Measurements from ENCODE around the gene CHD6.

The CHD6 gene

GRCh38 chr20:41390889-41391288, 227.3 kb downstream of the CHD6 start:
- DNase-seq = no peak

- no peak for DNase-seq
Measured at GRCh38 chr20:41387444-41387851, 230.7 kb downstream of the CHD6 start.

- no peak for DNase-seq
Measured at GRCh38 chr20:41386502-41387427, 231.4 kb downstream of the CHD6 start.

- DNase-seq = no peak
Measured at GRCh38 chr20:41382791-41383305, 235.3 kb downstream of the CHD6 start.

- DNase-seq = peak; percentile 24
Measured at GRCh38 chr20:41380551-41381193, 237.5 kb downstream of the CHD6 start.

GRCh38 chr20:41379551-41379950, 238.6 kb downstream of the CHD6 start:
- DNase-seq = peak; percentile 30

GRCh38 chr20:41377275-41377674, 240.9 kb downstream of the CHD6 start:
- DNase-seq = no peak

- DNase-seq = no peak
Measured at GRCh38 chr20:41376349-41376748, 241.8 kb downstream of the CHD6 start.

GRCh38 chr20:41375846-41376245, 242.3 kb downstream of the CHD6 start:
- no peak for DNase-seq

GRCh38 chr20:41373931-41374920, 244.0 kb downstream of the CHD6 start:
- no peak for DNase-seq

- no peak for DNase-seq
Measured at GRCh38 chr20:41373251-41373783, 244.9 kb downstream of the CHD6 start.

GRCh38 chr20:41371371-41371770, 246.8 kb downstream of the CHD6 start:
- no peak for DNase-seq

GRCh38 chr20:41370176-41370575, 248.0 kb downstream of the CHD6 start:
- no peak for DNase-seq

GRCh38 chr20:41369673-41370072, 248.5 kb downstream of the CHD6 start:
- no peak for DNase-seq

GRCh38 chr20:41367956-41368355, 250.2 kb downstream of the CHD6 start:
- DNase-seq = no peak

- DNase-seq = no peak
Measured at GRCh38 chr20:41367393-41367695, 250.8 kb downstream of the CHD6 start.

- no peak for DNase-seq
Measured at GRCh38 chr20:41366546-41367392, 251.4 kb downstream of the CHD6 start, which contains the start of gene EMILIN3. EMILIN3 (minus strand) TSS chr20:41366818; CDS start chr20:41366634, 184 bp downstream.

GRCh38 chr20:41365777-41366545, 252.2 kb downstream of the CHD6 start:
- DNase-seq = peak; percentile 26

- DNase-seq = no peak
Measured at GRCh38 chr20:41364967-41365765, 253.0 kb downstream of the CHD6 start.
